ENCODE measurements around the gene PIWIL4.

- TF ChIP-seq CTCF (conservative IDR thresholded peaks at IDR 0.05; ENCODE audit: low read depth, low read length) (no peak), EZH2 (IDR thresholded peaks at IDR 0.05; ENCODE audit: low read length, unreplicated experiment) (no peak)
Observed at GRCh38 chr11:94560834-94561233, 6.3 kb upstream of the PIWIL4 start.
